Hematopoietic multipotent progenitor cell treated with erythropoietin and hydrocortisone succinate and interleukin-3 and kit ligand, for 6 days (in vitro differentiated cells): Measurements from ENCODE around the gene NTM.

ENCODE experiments used
- DNase-seq: peaks from one replicate; pipeline ENCODE4 v3.0.0-alpha.2; 2015

Gene NTM

GRCh38 chr11:132100583-132100982 is 730.2 kb downstream of the NTM start:
- DNase-seq, result no peak

DNA sequence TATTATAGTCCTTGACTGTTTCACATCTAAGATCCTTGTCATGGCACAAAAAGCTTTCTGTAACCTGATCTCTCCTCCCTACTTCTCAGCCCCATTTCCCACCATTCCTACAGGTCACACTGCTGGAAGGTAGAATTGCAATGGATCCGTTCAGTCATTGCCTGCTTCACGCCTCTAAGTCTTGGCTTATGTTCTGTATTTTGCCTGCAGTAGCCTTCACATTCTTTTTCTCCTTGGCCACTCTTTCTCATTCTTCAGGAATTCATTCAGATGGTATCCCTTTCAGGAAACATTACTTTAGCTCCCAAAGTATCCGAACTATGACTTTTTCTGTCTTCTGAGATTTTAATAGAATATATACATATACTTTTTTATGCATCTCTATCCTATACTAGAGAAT is 731.5 kb downstream of the NTM start:
- DNase-seq, result no peak

DNA sequence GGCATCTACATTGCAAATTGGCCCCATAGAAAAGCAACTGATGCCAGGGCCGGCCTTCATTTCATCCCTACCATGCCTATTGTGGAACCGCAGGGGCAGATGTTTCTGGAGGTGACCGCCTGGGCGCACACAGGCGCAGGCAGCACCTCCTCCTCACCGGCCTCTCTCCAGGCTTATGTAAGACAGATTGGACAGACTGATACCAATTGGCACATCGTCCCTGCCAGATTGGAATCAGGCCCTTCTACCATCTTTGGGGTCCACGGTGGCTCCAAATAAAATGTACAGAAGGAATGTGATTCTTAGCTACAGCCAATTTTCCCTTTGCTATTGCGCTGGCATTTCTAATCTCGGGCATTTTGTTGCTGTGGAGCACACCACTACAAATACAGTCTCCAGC is 732.6 kb downstream of the NTM start:
- no peak for DNase-seq

GRCh38 chr11:132106096-132106982 is 735.9 kb downstream of the NTM start:
- no peak for DNase-seq

DNA sequence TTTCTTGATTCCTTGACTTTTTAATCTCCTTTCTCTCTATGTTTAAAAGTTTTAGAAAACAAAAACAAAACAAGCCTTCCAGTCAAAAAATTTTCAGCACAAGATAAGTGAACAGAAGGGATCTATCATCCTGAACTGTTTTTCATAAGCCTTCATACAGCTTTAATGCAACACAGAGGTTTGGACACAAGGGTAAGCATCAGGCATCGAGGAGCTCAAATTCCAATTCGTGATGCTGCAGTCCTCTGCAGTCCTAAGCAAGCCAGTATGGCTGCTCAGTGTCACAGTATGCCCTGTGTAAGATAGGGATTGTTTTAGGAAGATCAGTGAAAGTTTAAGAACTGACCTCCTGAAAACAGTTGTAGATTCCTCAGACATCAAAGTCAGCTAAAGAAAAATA is 740.9 kb downstream of the NTM start:
- DNase-seq, result no peak

- DNase-seq, result no peak
Measured at GRCh38 chr11:132111838-132112237, 741.4 kb downstream of the NTM start.

GRCh38 chr11:132112846-132113245 is 742.4 kb downstream of the NTM start:
- no peak for DNase-seq

DNA sequence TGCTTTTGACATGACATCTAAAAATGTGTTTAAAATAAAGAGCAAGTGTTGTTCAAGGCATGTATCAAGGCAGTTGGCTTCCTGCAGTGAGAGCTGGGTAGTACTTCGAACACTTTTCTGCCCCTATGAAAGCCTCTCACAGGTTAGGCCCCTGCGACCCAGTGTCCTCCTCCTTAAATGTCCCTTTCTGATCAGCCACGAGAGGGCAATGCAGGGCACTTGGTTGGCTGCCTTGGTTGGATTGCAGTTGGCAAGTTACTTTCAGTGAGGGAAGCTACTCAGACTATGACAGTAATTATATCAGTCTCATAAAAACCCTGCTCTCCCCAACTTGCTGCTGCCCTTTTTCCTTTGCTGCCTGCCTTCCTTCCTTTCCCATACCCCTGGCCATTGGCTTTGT is 743.8 kb downstream of the NTM start:
- DNase-seq, result peak; percentile 45

DNA sequence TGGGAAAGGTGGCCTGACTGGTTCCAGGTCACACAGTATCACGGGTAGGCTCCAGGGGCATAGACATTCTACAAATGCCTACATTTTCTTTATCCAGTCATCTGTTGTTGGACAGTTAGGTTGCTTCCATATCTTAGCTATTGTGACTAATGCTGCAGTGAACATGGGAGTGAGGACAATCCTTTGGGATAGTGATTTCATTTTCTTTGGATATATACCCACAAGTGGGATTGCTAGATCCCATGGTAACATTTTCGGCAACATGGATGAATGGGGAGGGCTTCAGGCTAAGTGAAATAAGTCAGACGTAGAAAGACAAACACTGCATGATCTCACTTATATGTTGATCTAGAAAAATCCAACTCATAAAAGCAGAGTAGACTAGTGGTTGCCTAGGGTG is 744.3 kb downstream of the NTM start:
- no peak for DNase-seq

- no peak for DNase-seq
Measured at GRCh38 chr11:132115454-132115853, 745.0 kb downstream of the NTM start.

GRCh38 chr11:132116516-132116915 is 746.1 kb downstream of the NTM start:
- no peak for DNase-seq

- no peak for DNase-seq
Measured at GRCh38 chr11:132118661-132119060, 748.2 kb downstream of the NTM start.

GRCh38 chr11:132119573-132119972 is 749.2 kb downstream of the NTM start:
- DNase-seq, result no peak

GRCh38 chr11:132122735-132123134 is 752.3 kb downstream of the NTM start:
- no peak for DNase-seq

DNA sequence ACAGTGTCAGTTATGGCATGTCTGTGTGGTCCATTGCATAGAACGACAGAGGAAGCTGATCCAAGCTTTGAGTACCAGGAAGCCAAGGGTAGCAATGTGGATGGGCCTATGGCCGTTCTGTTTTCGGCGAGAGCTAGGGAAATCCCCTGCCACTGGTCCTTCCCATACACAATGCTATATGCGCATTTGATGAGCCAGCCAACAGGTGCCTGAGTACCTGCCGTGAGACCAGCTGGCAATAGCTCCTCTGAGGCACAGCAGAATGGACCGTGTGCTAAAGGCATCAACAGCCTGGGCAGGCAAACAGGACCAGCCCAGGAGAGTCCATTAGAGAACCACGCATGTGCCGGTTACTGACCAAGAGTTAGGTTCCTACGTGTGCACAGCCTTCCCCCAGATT is 753.0 kb downstream of the NTM start:
- no peak for DNase-seq

DNA sequence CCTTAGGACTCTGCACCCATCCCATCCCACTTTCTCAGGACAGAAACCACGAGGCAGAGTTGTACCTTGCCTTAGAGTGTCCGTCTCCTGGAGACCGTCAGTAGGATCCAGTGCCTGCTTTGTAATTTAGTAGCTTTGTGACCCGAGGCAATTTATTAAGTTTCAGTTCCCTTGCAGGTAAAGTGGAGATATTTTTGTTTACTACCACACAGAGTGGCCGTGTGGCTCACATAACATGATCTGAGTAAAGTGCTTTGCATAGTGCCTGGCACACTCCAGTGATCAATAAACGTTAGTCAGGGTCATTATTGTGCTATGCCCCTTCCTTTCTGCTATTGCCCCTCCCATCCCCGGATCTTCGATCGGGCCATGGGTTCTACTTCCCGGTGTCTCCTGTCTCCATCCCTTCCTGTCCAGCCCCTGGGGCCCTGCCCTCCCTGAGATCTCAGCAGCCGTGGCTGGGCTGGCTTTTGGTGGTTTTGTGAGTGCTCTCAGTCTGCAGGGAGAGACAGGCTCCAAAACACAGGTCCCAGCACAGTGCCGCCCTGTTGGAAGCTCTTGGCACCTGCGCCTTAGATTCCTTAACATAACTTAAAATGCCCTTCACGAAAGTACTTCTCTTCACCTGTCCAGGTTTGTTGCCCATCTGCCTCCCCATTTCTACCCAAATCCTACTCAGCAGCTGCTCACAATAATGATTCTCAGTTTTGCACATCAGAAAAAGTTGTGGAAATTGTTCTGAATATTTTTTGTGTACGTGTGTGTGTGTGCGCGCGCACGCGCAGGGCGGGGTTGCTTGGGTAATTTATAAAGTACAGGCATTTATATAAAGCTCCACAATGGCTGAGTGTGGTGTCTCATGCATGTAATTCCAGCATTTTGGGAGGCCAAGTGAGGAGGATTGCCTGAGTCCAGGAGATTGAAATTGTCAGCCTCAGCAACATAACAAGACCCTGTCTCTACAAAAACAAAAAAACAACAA is 753.7 kb downstream of the NTM start:
- no peak for DNase-seq

DNA sequence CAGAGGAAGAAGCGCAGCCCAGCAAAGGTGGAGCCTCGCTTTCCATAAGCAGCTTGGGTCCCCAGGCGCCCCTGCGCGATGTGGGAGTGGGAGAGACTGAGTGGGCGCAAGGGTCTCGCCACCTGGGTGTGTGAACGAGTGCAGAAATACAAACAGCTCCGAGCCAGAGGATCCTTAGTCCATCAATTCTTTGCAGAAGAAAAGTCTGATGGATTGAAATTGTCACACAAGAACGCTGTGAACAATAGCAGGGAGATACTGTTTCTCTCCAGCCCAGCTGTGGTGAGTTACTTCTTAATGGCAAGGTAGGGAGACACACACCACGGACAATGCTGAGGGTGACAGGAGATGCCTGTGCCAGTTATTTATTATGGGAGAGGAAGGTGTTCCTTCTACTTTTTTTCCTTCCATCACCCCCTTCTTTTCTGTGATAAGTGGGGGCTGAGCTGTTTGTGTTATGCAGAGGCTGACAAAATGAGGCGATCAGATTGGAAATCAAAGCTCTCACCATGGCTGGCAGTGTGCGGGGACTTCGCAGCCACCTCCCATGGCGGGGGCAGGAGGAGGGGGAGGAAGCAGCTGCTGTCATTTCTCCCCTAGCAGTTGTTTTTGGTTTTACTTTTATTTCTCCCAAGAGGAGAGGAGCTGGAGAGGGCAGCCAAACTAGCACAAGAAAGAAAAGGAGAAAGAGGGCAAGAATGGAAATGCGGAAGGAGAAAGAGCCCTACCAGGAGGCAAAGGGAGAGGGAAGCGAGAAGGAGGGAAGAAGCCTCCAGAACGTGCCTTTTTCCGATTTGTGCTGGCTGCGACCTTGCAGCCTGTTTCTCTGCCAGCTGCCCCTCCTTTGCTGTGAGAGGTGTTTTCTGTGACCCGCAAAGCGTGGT is 755.8 kb downstream of the NTM start:
- DNase-seq, result peak; percentile 3

DNA sequence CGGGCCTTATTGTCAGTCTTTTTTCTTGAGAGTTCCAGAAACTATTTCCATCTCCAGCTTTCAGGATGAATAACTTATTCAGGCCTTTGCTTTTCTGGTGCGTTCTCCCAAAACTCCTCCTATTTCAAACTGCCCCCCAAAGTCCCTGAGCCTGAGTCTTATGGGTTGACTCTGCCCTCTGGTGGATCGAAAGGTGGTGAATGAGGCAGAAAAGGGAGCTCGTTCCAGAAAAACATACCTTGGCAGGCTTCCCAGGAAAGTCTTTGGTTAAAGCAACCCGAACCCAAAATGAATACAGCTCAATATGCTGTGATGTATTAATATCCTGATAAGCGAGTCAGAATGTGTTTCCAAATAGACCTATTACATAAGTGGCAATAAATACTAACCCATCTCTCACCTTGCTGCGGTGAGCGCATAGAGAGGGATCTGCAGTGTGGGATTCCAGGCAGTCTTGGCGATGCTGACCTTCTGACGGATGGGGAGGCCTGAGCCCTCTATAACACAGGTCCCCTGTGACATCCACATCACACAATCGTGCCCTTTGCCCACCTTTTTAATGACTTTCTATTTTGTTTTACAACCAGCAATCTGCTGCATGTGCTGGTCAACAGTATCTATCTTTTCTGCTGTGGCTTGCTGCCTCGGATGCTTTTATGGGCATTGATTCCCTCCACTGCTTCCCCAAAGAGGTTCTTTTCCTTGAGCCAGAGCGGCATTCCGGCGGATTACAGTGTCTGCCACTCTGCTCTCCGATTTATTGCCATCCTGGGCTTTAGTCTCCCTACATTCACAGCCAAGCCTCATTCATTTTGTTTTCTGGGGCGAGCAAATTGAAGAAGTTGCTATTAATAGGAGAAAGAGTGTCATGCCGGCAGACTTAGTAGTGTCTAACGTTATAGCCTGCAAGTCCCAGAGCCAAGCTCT is 756.8 kb downstream of the NTM start:
- peak; percentile 25 for DNase-seq

- no peak for DNase-seq
Measured at GRCh38 chr11:132127900-132128288, 757.5 kb downstream of the NTM start.

GRCh38 chr11:132131047-132131446 is 760.6 kb downstream of the NTM start:
- no peak for DNase-seq

- no peak for DNase-seq
Measured at GRCh38 chr11:132131961-132132360, 761.5 kb downstream of the NTM start.

DNA sequence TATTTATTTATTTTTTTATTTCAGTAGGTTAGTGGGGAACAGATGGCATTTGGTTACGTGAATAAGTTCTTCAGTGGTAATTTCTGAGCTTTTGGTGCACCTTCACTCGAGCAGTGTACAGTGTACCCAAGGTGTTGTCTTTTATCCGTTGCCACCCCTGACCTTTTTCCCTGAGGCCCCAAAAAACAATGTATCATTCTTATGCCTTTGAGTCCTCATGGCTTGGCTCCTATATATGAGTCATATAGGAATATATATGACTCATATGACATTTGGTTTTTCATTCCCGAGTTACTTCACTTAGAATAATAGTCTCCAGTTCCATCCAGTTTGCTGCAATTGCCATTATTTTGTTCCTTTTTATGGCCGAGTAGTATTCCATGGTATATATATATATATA is 763.9 kb downstream of the NTM start:
- no peak for DNase-seq
